CD8-positive, alpha-beta memory T cell (primary cell): ENCODE measurements around the gene SHC4. TPM values are rescaled to one million over a fixed set of nuclear protein-coding genes. Genes with fewer than 3 reads are reported as not detected.
A peak's percentile ranks its signal among the peaks of the same experiment; 100 is the strongest.

Experiments
- CTCF ChIA-PET: fragments of 350-600 bp; sonication (Branson Sonifier 250); formaldehyde crosslinking; loops from one replicate; lab custom pipeline; 2021; ENCODE audit warnings: antibody characterized with exemption; lab: Charles Lee
- POLR2A ChIA-PET: fragments of 350-600 bp; sonication (Branson Sonifier 250); formaldehyde crosslinking; loops from one replicate; lab custom pipeline; 2021; ENCODE audit warnings: antibody characterized with exemption; lab: Charles Lee
- DNase-seq, 5 donors: peaks; one replicate each; pipeline versions ENCODE4 v3.0.0 to v3.0.0-alpha.2; 2020 to 2022; ENCODE audit warnings: mixed read lengths in 1 of 5
- H3K27ac ChIP-seq: one replicate; pipeline ENCODE4 v1.7.0; 2013; ENCODE audit warnings: low read depth, mild to moderate bottlenecking, low read length, moderate library complexity
- H3K27me3 ChIP-seq: 2 replicates; pipeline ENCODE4 v1.7.0; 2013; ENCODE audit warnings: low read length, mild to moderate bottlenecking; ENCODE audit not compliant: insufficient read depth, poor library complexity, severe bottlenecking
- H3K36me3 ChIP-seq: 2 replicates; pipeline ENCODE4 v1.7.0; 2013; ENCODE audit warnings: mild to moderate bottlenecking, low read length, moderate library complexity; ENCODE audit not compliant: insufficient read depth
- H3K4me1 ChIP-seq: 2 replicates; pipeline ENCODE4 v1.7.0; 2013; ENCODE audit warnings: mild to moderate bottlenecking, low read length, moderate library complexity; ENCODE audit not compliant: insufficient read depth
- H3K4me3 ChIP-seq: 2 replicates; pipeline ENCODE4 v1.7.0; 2013; ENCODE audit warnings: mild to moderate bottlenecking, low read length
- H3K9me3 ChIP-seq: 2 replicates; pipeline ENCODE4 v1.7.0; 2013; ENCODE audit warnings: mild to moderate bottlenecking, low read length
- H3K27ac Mint-ChIP-seq, 8 donors: one replicate each; pipeline ENCODE4 v1.8.0; 2020 to 2021; ENCODE audit warnings: mixed read lengths in 8 of 8, mild to moderate bottlenecking in 6 of 8, inconsistent platforms in 3 of 8, moderate library complexity in 3 of 8
- H3K27me3 Mint-ChIP-seq, 2 donors: one replicate each; pipeline ENCODE4 v1.8.0; 2020 to 2021; ENCODE audit warnings: mixed read lengths in 2 of 2, mild to moderate bottlenecking in 1 of 2, moderate library complexity in 1 of 2
- H3K36me3 Mint-ChIP-seq, 3 donors: one replicate each; pipeline ENCODE4 v1.8.0; 2020 to 2021; ENCODE audit warnings: mixed read lengths in 3 of 3, inconsistent platforms in 1 of 3, mild to moderate bottlenecking in 1 of 3
- H3K4me1 Mint-ChIP-seq, 3 donors: one replicate each; pipeline ENCODE4 v1.8.0; 2020 to 2021; ENCODE audit warnings: mixed read lengths in 3 of 3, inconsistent platforms in 1 of 3, mild to moderate bottlenecking in 1 of 3
- H3K4me3 Mint-ChIP-seq, 7 donors: one replicate each; pipeline ENCODE4 v1.8.0; 2020 to 2021; ENCODE audit warnings: mixed read lengths in 7 of 7, mild to moderate bottlenecking in 6 of 7, moderate library complexity in 4 of 7, inconsistent platforms in 2 of 7
- H3K9me3 Mint-ChIP-seq, 5 donors: one replicate each; pipeline ENCODE4 v1.8.0; 2020 to 2022; ENCODE audit warnings: mixed read lengths in 5 of 5, mild to moderate bottlenecking in 3 of 5, moderate library complexity in 2 of 5, inconsistent platforms in 1 of 5
- polyA plus RNA-seq: library from polyadenylated mRNA; unstranded; fragments of 300-500 nt; fragmentation: Illumina TruSeq; gene quantifications from one replicate; pipeline ENCODE4 v1.2.3, GENCODE V29; 2021
- total RNA-seq, 2 experiments: library from RNA; stranded (reverse); gene quantifications; one replicate each; pipeline ENCODE4 v1.2.3, GENCODE V29; 2021

The SHC4 gene
- 1 to 10 TPM; 5.0 to 5.7 TPM for total RNA-seq
- polyA plus RNA-seq: not detected

GRCh38 chr15:48963524-48964113, at the start of gene SHC4:
Gene SHC4, minus strand, starts transcription at chr15:48963919. Its CDS starts 904 bp downstream, at chr15:48963015.
- Histone ChIP-seq H3K4me3 (peak within 1 kb of the TSS; percentile 21), H3K36me3 (no peaks in the 10 kb centered on the region), H3K27me3 (peaks cover 12% of the 10 kb centered on the region), H3K27ac (no peak within 1 kb of the TSS), H3K9me3 (no peaks in the 10 kb centered on the region), H3K4me1 (peaks cover 26% of the 10 kb centered on the region)
- H3K9me3 Mint-ChIP-seq: no peaks in the 10 kb centered on the region
- H3K27me3 Mint-ChIP-seq: peaks cover 16 to 31% of the 10 kb centered on the region in 2 donors
- H3K4me3 Mint-ChIP-seq: peak within 1 kb of the TSS; percentile 63 to 89 (median 77)
- peaks cover 0 to 2% (median 0%) of the 10 kb centered on the region in 3 donors for H3K36me3 Mint-ChIP-seq
- ChIA-PET POLR2A (interaction anchor here (0.9 kb wide), 1 partner anchor 1392 kb away, joined by 4 read pairs; the partner anchor contains the start of gene GABPB1), CTCF (interaction anchor here (0.8 kb wide), 1 partner anchor 192 kb away, joined by 3 read pairs; the partner anchor contains the start of gene COPS2)
- H3K27ac Mint-ChIP-seq: peak within 1 kb of the TSS in 4 of 8 donors; percentile 8 to 70 (median 22)
- peaks cover 35 to 39% (median 38%) of the 10 kb centered on the region in 3 donors for H3K4me1 Mint-ChIP-seq
- peak in 1 of 5 donors; percentile 9 for DNase-seq

GRCh38 chr15:48999314-48999713, 35.6 kb upstream of the SHC4 start:
- H3K4me3 ChIP-seq: no peak overlapping the region
- H3K4me1 ChIP-seq: no peaks in the 10 kb centered on the region
- ChIA-PET POLR2A (no interaction called here), CTCF (no interaction called here)
- H3K4me1 Mint-ChIP-seq: no peaks in the 10 kb centered on the region
- no peaks in the 10 kb centered on the region for H3K9me3 ChIP-seq
- no peak for DNase-seq
- H3K27ac Mint-ChIP-seq: no peak overlapping the region
- peaks cover 15% of the 10 kb centered on the region for H3K36me3 ChIP-seq
- no peak overlapping the region for H3K4me3 Mint-ChIP-seq
- no peaks in the 10 kb centered on the region for H3K27me3 Mint-ChIP-seq
- H3K9me3 Mint-ChIP-seq: peaks cover 0 to 7% (median 0%) of the 10 kb centered on the region in 5 donors
- no peaks in the 10 kb centered on the region for H3K27me3 ChIP-seq
- peaks cover 27 to 77% (median 34%) of the 10 kb centered on the region in 3 donors for H3K36me3 Mint-ChIP-seq
- no peak overlapping the region for H3K27ac ChIP-seq

DNA sequence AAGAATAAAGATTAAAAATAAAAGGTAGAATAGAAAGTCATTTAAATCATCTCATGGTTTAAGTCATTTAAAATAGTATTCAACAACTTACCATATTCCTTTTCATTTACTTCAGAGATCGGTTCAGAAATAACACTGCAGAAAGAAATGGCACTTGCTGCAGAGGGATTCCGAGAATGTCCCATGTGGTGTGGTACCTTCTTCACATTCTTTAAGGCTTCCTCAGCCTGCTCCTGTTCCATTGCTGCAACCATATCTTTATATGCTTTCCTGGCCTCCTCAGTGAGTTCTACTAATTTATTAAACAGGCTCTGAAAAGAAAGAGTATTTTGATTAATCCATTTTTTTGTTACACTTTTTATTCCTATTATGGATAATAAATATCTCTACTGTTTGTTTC, 32.6 kb upstream of the SHC4 start:
- no peak for DNase-seq
- H3K27me3 Mint-ChIP-seq: no peaks in the 10 kb centered on the region
- POLR2A ChIA-PET: no interaction called here
- Histone ChIP-seq H3K4me3 (no peak overlapping the region), H3K4me1 (no peaks in the 10 kb centered on the region), H3K9me3 (no peaks in the 10 kb centered on the region), H3K27ac (no peak overlapping the region), H3K27me3 (no peaks in the 10 kb centered on the region), H3K36me3 (peaks cover 23% of the 10 kb centered on the region)
- peaks cover 18 to 87% (median 31%) of the 10 kb centered on the region in 3 donors for H3K36me3 Mint-ChIP-seq
- CTCF ChIA-PET: no interaction called here
- no peaks in the 10 kb centered on the region for H3K9me3 Mint-ChIP-seq
- H3K4me1 Mint-ChIP-seq: no peaks in the 10 kb centered on the region
- H3K27ac Mint-ChIP-seq: no peak overlapping the region
- no peak overlapping the region for H3K4me3 Mint-ChIP-seq

DNA sequence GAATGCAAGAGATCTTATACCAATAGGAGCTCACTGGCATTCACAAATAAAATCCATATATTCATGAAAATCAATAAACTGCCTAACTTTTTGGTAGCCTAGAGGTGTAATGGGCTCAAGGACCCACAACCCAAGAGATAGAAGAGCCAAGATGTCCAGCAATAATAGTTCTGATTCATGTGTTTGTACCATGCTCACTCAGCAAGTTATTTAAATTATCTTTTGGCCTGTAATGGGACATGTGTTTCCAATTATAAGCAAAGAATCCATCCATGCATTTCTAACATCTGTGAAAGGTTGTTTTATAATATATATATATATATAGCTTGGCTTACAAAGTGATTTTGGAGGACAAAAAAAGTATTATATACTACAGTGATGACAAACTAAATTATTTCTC, 29.7 kb upstream of the SHC4 start:
- POLR2A ChIA-PET: no interaction called here
- H3K27me3 ChIP-seq: no peaks in the 10 kb centered on the region
- H3K27ac ChIP-seq: no peak overlapping the region
- no peak for DNase-seq
- peaks cover 16 to 73% (median 28%) of the 10 kb centered on the region in 3 donors for H3K36me3 Mint-ChIP-seq
- no peak overlapping the region for H3K4me3 Mint-ChIP-seq
- no peaks in the 10 kb centered on the region for H3K4me1 Mint-ChIP-seq
- no peaks in the 10 kb centered on the region for H3K27me3 Mint-ChIP-seq
- peaks cover 14% of the 10 kb centered on the region for H3K36me3 ChIP-seq
- CTCF ChIA-PET: interaction anchor here (4.7 kb wide), 1 partner anchor 18 kb away, joined by 27 read pairs; no protein-coding TSS in a partner anchor
- H3K4me1 ChIP-seq: no peaks in the 10 kb centered on the region
- no peaks in the 10 kb centered on the region for H3K9me3 Mint-ChIP-seq
- no peaks in the 10 kb centered on the region for H3K9me3 ChIP-seq
- H3K27ac Mint-ChIP-seq: no peak overlapping the region
- no peak overlapping the region for H3K4me3 ChIP-seq

DNA sequence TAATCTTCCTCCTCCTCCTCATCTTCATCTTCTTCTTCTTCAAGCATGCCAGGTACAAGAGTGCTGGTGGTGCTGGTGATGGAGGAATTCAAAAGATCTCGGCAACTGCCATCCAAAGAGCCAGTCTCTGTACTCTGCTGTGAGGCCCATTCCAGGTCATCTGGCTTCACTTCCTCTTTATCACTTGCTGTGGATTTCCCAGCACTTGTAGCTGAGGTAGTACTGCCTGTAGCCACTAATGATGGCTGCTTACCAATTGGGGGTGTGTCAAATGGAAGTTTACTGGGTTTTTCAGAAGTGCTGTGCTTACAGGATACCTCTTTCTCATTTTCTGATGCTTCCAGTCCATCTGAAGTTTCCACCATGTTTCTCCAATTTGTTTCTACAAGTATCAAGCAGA, 28.8 kb upstream of the SHC4 start:
- peaks cover 14% of the 10 kb centered on the region for H3K36me3 ChIP-seq
- no peak for DNase-seq
- H3K27me3 ChIP-seq: no peaks in the 10 kb centered on the region
- CTCF ChIA-PET: interaction anchor here (4.7 kb wide), 1 partner anchor 17 kb away, joined by 27 read pairs; no protein-coding TSS in a partner anchor
- Mint-ChIP-seq H3K36me3 (peaks cover 16 to 73% (median 26%) of the 10 kb centered on the region in 3 donors), H3K27me3 (no peaks in the 10 kb centered on the region), H3K4me1 (no peaks in the 10 kb centered on the region), H3K27ac (peak overlapping the region in 2 of 8 donors; percentile 6 to 18), H3K4me3 (no peak overlapping the region), H3K9me3 (no peaks in the 10 kb centered on the region)
- no peaks in the 10 kb centered on the region for H3K4me1 ChIP-seq
- no peak overlapping the region for H3K27ac ChIP-seq
- H3K9me3 ChIP-seq: no peaks in the 10 kb centered on the region
- no peak overlapping the region for H3K4me3 ChIP-seq
- POLR2A ChIA-PET: no interaction called here

GRCh38 chr15:48992096-48992495, 28.4 kb upstream of the SHC4 start:
- Mint-ChIP-seq H3K36me3 (peaks cover 13 to 69% (median 24%) of the 10 kb centered on the region in 3 donors), H3K4me3 (no peak overlapping the region), H3K27me3 (no peaks in the 10 kb centered on the region), H3K9me3 (no peaks in the 10 kb centered on the region), H3K27ac (no peak overlapping the region), H3K4me1 (no peaks in the 10 kb centered on the region)
- ChIA-PET POLR2A (no interaction called here), CTCF (interaction anchor here (4.7 kb wide), 1 partner anchor 17 kb away, joined by 27 read pairs; no protein-coding TSS in a partner anchor)
- Histone ChIP-seq H3K27ac (no peak overlapping the region), H3K4me1 (no peaks in the 10 kb centered on the region), H3K27me3 (no peaks in the 10 kb centered on the region), H3K4me3 (no peak overlapping the region), H3K9me3 (no peaks in the 10 kb centered on the region), H3K36me3 (peaks cover 13% of the 10 kb centered on the region)
- DNase-seq: no peak

DNA sequence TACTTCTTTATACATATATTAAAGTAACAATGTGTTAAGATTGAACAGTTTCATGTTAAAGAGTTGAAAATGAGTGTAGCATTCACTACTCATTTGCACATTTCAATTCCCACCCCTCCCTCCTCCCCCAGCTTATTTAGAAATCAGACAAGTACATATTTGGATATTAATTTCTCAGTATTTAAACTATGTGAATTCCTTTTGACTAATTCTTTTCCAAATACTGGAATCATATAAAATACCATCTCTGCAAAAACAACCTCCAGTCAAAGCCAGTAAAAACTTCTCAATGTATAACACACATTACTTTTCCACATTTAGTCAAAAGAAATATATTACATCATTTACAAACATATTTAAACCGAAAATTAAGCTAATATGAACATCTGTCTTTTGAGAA, 25.5 kb upstream of the SHC4 start:
- no peak for DNase-seq
- Histone ChIP-seq H3K27ac (no peak overlapping the region), H3K4me3 (no peak overlapping the region), H3K9me3 (no peaks in the 10 kb centered on the region), H3K36me3 (peaks cover 8% of the 10 kb centered on the region), H3K4me1 (no peaks in the 10 kb centered on the region), H3K27me3 (no peaks in the 10 kb centered on the region)
- peak overlapping the region in 2 of 8 donors; percentile 6 to 31 for H3K27ac Mint-ChIP-seq
- ChIA-PET CTCF (no interaction called here), POLR2A (no interaction called here)
- H3K9me3 Mint-ChIP-seq: no peaks in the 10 kb centered on the region
- H3K27me3 Mint-ChIP-seq: no peaks in the 10 kb centered on the region
- no peak overlapping the region for H3K4me3 Mint-ChIP-seq
- peaks cover 8 to 44% (median 18%) of the 10 kb centered on the region in 3 donors for H3K36me3 Mint-ChIP-seq
- no peaks in the 10 kb centered on the region for H3K4me1 Mint-ChIP-seq

- peaks cover 3% of the 10 kb centered on the region in 2 donors for H3K27me3 Mint-ChIP-seq
- Histone ChIP-seq H3K27me3 (no peaks in the 10 kb centered on the region), H3K36me3 (peaks cover under 1% of the 10 kb centered on the region), H3K4me1 (no peaks in the 10 kb centered on the region), H3K27ac (no peak overlapping the region), H3K9me3 (no peaks in the 10 kb centered on the region), H3K4me3 (no peak overlapping the region)
- no peaks in the 10 kb centered on the region for H3K4me1 Mint-ChIP-seq
- ChIA-PET CTCF (interaction anchor here (1.7 kb wide), 1 partner anchor 11 kb away, joined by 10 read pairs; no protein-coding TSS in a partner anchor), POLR2A (no interaction called here)
- peaks cover 4 to 27% (median 14%) of the 10 kb centered on the region in 3 donors for H3K36me3 Mint-ChIP-seq
- peak overlapping the region in 1 of 8 donors; percentile 43 for H3K27ac Mint-ChIP-seq
- no peak for DNase-seq
- no peak overlapping the region for H3K4me3 Mint-ChIP-seq
- no peaks in the 10 kb centered on the region for H3K9me3 Mint-ChIP-seq
Observed at GRCh38 chr15:48987142-48987541, 23.4 kb upstream of the SHC4 start.
